H7 (cell line): Measurements from ENCODE around the gene TROAP. TPM values are rescaled to one million over a fixed set of nuclear protein-coding genes. Genes with fewer than 3 reads are reported as not detected.
"Not testable (repeated sequence)": the region's sequence is repeated elsewhere in the genome, so short reads cannot be mapped to it uniquely, and the experiment has no call there.

Source experiments
- DNase-seq: peaks from one replicate; pipeline ENCODE4 v3.0.0; 2012
- H3K27me3 ChIP-seq: 2 replicates; pipeline ENCODE4 v1.6.0; 2011; ENCODE audit warnings: mild to moderate bottlenecking, low read length; ENCODE audit not compliant: control insufficient read depth, insufficient read depth
- H3K36me3 ChIP-seq: replicated peaks from 2 replicates; pipeline ENCODE4 v1.5.1; 2011; ENCODE audit warnings: low read length; ENCODE audit not compliant: control insufficient read depth, insufficient read depth
- H3K4me3 ChIP-seq: 2 replicates; pipeline ENCODE4 v1.5.1; 2011; ENCODE audit warnings: low read depth, mild to moderate bottlenecking, control low read depth, low read length, moderate library complexity; ENCODE audit not compliant: insufficient read depth
- total RNA-seq: library from RNA; depleted of rRNA; stranded (reverse); fragments of >200 nt; shearing (Covaris generic); gene quantifications from 2 replicates; pipeline ENCODE4 v1.2.3, GENCODE V29; 2014

Gene TROAP
- total RNA-seq, 1 experiment from 2014 or later, result 46.1 TPM

- H3K36me3 ChIP-seq, result peaks cover 26% of the 10 kb centered on the region
- H3K4me3 ChIP-seq, result no peak overlapping the region
- H3K27me3 ChIP-seq, result peaks cover 45% of the 10 kb centered on the region
- DNase-seq, result peak; percentile 94
These were observed 8.5 kb downstream of the TROAP start for GRCh38 chr12:49331380-49332222.

GRCh38 chr12:49332441-49332861 lies 9.4 kb downstream of the TROAP start:
- H3K4me3 ChIP-seq, result no peak overlapping the region
- H3K27me3 ChIP-seq, result peaks cover 52% of the 10 kb centered on the region
- DNase-seq, result no peak
- peaks cover 19% of the 10 kb centered on the region for H3K36me3 ChIP-seq

GRCh38 chr12:49332891-49333371 lies 9.9 kb downstream of the TROAP start:
- peaks cover 57% of the 10 kb centered on the region for H3K27me3 ChIP-seq
- peaks cover 17% of the 10 kb centered on the region for H3K36me3 ChIP-seq
- H3K4me3 ChIP-seq, result no peak overlapping the region
- DNase-seq, result peak; percentile 81

- Histone ChIP-seq H3K27me3 (peaks cover 65% of the 10 kb centered on the region), H3K36me3 (peaks cover 17% of the 10 kb centered on the region)
- not testable (repeated sequence) for DNase-seq, H3K4me3 ChIP-seq
These were observed 10.7 kb downstream of the TROAP start for GRCh38 chr12:49333778-49334177.

- Histone ChIP-seq H3K36me3 (peaks cover 15% of the 10 kb centered on the region), H3K4me3 (no peak overlapping the region), H3K27me3 (peaks cover 70% of the 10 kb centered on the region)
- DNase-seq, result peak; percentile 40
These were observed 11.2 kb downstream of the TROAP start for GRCh38 chr12:49334226-49334625.

DNA sequence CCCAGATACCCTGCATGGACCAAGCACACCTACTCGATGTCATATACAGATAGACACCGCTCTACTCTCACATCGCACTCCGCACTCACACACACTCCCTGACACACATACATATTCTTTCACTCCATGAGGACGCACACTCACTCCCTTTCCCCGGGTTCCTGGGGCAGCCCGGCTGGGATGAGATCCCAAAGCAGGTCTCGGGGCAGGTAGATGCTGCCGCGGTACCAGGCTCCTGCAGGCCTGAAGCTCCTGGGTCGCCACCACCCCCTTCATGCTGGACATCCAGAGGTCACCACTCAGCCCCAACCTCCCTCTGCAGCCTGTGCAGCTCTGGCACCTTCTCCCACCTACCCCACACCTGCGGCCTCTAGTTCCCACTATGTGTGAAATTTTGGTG lies 11.6 kb downstream of the TROAP start:
- DNase-seq, result peak; percentile 55
- peaks cover 11% of the 10 kb centered on the region for H3K36me3 ChIP-seq
- no peak overlapping the region for H3K4me3 ChIP-seq
- H3K27me3 ChIP-seq, result peaks cover 74% of the 10 kb centered on the region

GRCh38 chr12:49335118-49335954 lies 12.3 kb downstream of the TROAP start:
- peak; percentile 48 for DNase-seq
- H3K4me3 ChIP-seq, result no peak overlapping the region
- H3K27me3 ChIP-seq, result peaks cover 81% of the 10 kb centered on the region
- peaks cover 5% of the 10 kb centered on the region for H3K36me3 ChIP-seq

DNA sequence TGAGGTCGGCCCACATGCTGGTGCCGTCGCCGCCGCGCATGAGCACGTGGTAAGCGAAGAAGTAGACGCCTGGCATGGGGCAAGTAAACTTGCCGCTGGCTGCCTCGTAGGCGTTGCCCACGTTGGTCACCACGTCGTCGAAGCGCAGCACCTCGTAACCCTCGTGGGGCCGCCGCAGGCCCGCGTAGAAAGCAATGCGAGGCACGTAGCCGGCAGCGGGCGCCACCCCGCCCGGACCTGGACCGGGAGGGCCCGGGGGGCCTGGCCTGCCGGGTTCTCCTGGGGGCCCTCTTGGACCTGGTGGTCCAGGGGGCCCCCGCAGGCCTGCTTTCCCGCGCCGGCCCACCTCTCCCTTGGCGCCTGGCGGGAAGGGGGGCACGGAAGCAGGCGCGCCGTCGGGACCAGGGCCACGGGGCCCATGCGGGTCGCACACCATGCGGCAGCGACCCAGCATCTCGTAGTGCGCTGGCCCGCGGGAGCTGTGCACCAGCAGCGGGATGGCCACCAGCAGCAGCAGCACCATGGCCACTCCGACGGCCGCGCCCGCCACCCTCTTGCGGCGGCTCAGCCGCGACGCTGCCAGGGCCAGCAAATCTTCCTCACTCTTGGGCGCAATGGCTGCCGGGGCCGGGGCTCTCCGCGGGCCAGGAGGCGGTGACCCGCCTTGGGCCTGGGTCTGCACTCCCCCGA lies 13.0 kb downstream of the TROAP start:
- Histone ChIP-seq H3K4me3 (peak overlapping the region; percentile 43), H3K27me3 (peaks cover 88% of the 10 kb centered on the region), H3K36me3 (peaks cover 2% of the 10 kb centered on the region)
- peak; percentile 79 for DNase-seq

GRCh38 chr12:49336645-49337584 lies 13.9 kb downstream of the TROAP start, which contains the start of gene C1QL4:
C1QL4 (minus strand) TSS chr12:49337188; CDS start chr12:49336477, 711 bp downstream.
- peak; percentile 99 for DNase-seq
- H3K27me3 ChIP-seq, result peaks cover 95% of the 10 kb centered on the region
- peak within 1 kb of the TSS; percentile 43 for H3K4me3 ChIP-seq
- H3K36me3 ChIP-seq, result no peaks in the 10 kb centered on the region

DNA sequence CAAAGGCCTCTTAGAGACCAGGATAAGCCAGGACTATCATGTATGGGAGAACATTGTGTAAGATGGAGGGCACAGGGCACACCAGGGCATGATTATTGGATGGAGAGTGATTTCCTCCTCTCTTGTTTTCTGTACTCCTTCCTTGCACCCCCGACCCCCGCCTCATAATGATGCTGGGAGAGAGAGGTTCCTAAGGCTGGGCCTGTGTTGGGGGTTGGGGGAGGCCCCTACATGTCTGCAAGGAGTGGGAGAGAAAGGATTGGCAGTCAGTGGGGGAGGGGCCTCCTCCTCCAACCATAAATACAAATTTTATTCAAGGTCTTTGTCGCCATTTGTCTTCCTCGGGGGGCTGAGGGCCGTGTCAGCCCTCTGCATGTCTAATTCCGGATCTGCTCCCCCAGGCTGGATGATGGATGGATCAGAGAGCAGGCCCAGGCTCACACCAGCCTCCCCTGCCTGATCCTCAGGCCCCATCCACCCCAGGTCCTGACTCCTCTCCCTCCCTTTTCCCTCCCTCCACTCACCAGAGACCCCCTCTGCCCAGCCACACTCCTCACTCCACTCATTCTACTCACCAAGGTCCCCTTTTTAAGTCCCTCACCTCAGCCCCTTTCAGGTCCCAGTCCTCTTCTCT lies 15.9 kb downstream of the TROAP start:
- H3K27me3 ChIP-seq, result peaks cover 96% of the 10 kb centered on the region
- no peak overlapping the region for H3K4me3 ChIP-seq
- no peaks in the 10 kb centered on the region for H3K36me3 ChIP-seq
- no peak for DNase-seq

DNA sequence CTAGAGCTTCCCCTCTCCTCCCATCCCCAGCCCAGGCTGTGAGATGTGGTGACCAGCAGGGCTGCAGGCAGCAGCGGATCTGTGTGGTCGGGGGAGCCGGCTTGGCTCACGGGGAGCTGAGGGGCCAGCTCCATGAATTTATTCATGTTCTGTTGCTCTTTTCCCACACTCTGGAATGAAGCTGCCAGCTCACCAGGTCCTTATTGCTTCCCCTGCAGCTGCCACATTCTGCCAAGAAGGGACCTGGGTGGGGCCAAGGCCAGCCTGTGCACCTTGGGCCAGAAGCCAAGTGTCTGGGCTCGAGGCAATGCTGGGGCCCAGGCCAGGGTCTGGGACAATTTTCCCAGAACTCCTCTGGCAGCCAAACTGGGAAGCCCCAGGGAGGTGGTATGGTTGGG lies 16.4 kb downstream of the TROAP start:
- peaks cover 97% of the 10 kb centered on the region for H3K27me3 ChIP-seq
- no peak overlapping the region for H3K4me3 ChIP-seq
- H3K36me3 ChIP-seq, result no peaks in the 10 kb centered on the region

DNA sequence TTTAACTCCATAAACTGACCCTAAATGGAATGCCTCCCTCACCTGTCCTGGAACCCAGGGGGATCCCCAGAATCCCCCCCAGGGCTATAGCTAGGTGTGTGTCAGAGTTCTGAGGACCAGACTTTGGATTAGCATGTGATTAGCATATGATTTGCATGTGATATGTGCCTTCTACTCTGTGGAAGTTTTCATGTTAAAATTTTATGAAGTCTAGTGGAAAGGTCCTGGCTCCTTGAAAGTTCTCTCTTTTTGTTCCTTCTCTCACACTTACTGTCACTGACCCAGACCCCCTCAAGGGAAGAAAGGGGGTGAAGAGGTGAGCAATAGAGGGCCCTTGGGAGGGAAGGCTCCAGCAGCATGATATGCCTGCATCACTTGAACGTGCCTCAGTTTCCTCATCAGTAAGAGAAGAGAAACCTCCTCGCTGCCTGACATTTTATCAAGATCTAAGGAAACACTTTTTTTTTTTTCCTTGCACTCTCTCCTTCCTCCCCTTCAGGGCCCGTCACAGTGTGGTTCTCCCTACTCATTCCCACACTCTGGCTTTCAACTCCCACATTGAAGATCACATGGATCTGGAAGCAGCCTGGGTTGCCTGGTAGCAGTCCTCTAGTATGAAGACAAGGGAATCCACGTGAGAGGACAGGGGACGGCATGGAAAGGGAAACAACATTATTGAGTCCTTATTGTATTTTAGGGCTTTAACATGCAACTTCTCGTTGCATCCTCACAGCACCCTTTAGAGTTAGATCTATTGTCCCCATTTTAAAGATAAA lies 17.2 kb downstream of the TROAP start:
- peaks cover 97% of the 10 kb centered on the region for H3K27me3 ChIP-seq
- H3K36me3 ChIP-seq, result no peaks in the 10 kb centered on the region
- no peak for DNase-seq
- no peak overlapping the region for H3K4me3 ChIP-seq

More for the DNA sequence above, 16.4 kb downstream of the TROAP start:
- peak; percentile 79 for DNase-seq
